SK-N-MC (cell line): ENCODE measurements around the gene PDZD4.

Source experiments
- DNase-seq: peaks from one replicate; pipeline ENCODE4 v3.0.0-alpha.2; 2011; ENCODE audit warnings: low read depth, low spot score
- H3K27ac ChIP-seq: fragments of 200-600 bp; sonication (generic); 2 replicates; pipeline ENCODE4 v1.5.1; 2016; ENCODE audit warnings: mixed run types
- H3K36me3 ChIP-seq: fragments of 200-600 bp; sonication (generic); 2 replicates; pipeline ENCODE4 v1.6.1; 2017; ENCODE audit warnings: antibody characterized with exemption, low read length, mixed read lengths; ENCODE audit not compliant: insufficient read depth
- H3K4me3 ChIP-seq: fragments of 200-600 bp; sonication (generic); 2 replicates; pipeline ENCODE4 v1.5.1; 2016
- H3K9ac ChIP-seq: fragments of 200-600 bp; sonication (generic); 2 replicates; pipeline ENCODE4 v1.8.0; 2017; ENCODE audit warnings: mixed run types, mixed read lengths; ENCODE audit not compliant: insufficient read length
- H3K9me3 ChIP-seq: fragments of 200-600 bp; sonication (generic); 2 replicates; pipeline ENCODE4 v1.6.1; 2017; ENCODE audit warnings: low read depth, mild to moderate bottlenecking, antibody characterized with exemption, low read length, moderate library complexity, mixed read lengths
- EZH2 ChIP-seq: fragments of 200-600 bp; sonication (generic); IDR thresholded peaks from one replicate; pipeline ENCODE4 v1.6.1; 2017; ENCODE audit warnings: antibody characterized with exemption
- FOXP2 ChIP-seq: optimal IDR thresholded peaks from 2 replicates; pipeline ENCODE3; 2011; ENCODE audit warnings: mild to moderate bottlenecking, moderate library complexity; ENCODE audit not compliant: insufficient read depth; ENCODE audit errors: extremely low read length, control extremely low read depth
- POLR2AphosphoS5 ChIP-seq: IDR thresholded peaks from 2 replicates; pipeline ENCODE4 v1.6.1; 2012; ENCODE audit warnings: mild to moderate bottlenecking, low read depth, low read length, borderline replicate concordance

Gene PDZD4

GRCh38 chrX:153755136-153755535, 75.2 kb downstream of the PDZD4 start:
- no peak overlapping the region for H3K27ac ChIP-seq
- TF ChIP-seq POLR2AphosphoS5, result no peak
- no peak for TF ChIP-seq EZH2
- no peak for TF ChIP-seq FOXP2
- no peak for DNase-seq

More at GRCh38 chrX:153755136-153755535, 75.2 kb downstream of the PDZD4 start:
- no peak overlapping the region for H3K4me3 ChIP-seq
- no peak overlapping the region for H3K9ac ChIP-seq
- H3K36me3 ChIP-seq, result no peaks in the 10 kb centered on the region
- no peaks in the 10 kb centered on the region for H3K9me3 ChIP-seq
